Activated CD8-positive, alpha-beta T cell treated with anti-CD3 and anti-CD28 coated beads for 36 hours (primary cell): ENCODE measurements around the gene WWC2. TPM values are rescaled to one million over a fixed set of nuclear protein-coding genes. Genes with fewer than 3 reads are reported as not detected.

Experiments
- ATAC-seq: fragments of 200-7000 bp; cut with Tn5 transposase; one replicate; pipeline ENCODE4 v1.10.0; 2021; ENCODE audit warnings: mild to moderate bottlenecking, moderate library complexity
- CTCF ChIA-PET: fragments of 350-600 bp; sonication (Branson Sonifier 250); formaldehyde crosslinking; loops from one replicate; lab custom pipeline; 2021; ENCODE audit warnings: antibody characterized with exemption; lab: Charles Lee
- POLR2A ChIA-PET: fragments of 350-600 bp; sonication (Branson Sonifier 250); formaldehyde crosslinking; loops from one replicate; lab custom pipeline; 2021; ENCODE audit warnings: antibody characterized with exemption; lab: Charles Lee
- DNase-seq: peaks from one replicate; pipeline ENCODE4 v3.0.0-alpha.2; 2020
- H3K27ac Mint-ChIP-seq: one replicate; pipeline ENCODE4 v1.8.0; 2021; ENCODE audit warnings: mild to moderate bottlenecking, mixed read lengths
- H3K27me3 Mint-ChIP-seq: one replicate; pipeline ENCODE4 v1.8.0; 2021; ENCODE audit warnings: mixed read lengths
- H3K36me3 Mint-ChIP-seq: one replicate; pipeline ENCODE4 v1.8.0; 2021; ENCODE audit warnings: low read depth, mixed read lengths
- H3K4me1 Mint-ChIP-seq: one replicate; pipeline ENCODE4 v1.8.0; 2021; ENCODE audit warnings: low read depth, mixed read lengths
- H3K4me3 Mint-ChIP-seq: one replicate; pipeline ENCODE4 v1.8.0; 2021; ENCODE audit warnings: mild to moderate bottlenecking, moderate library complexity, mixed read lengths
- H3K9me3 Mint-ChIP-seq: one replicate; pipeline ENCODE4 v1.8.0; 2021; ENCODE audit warnings: mixed read lengths
- intact Hi-C: fragments of 100-400 bp; cut with micrococcal nuclease; formaldehyde crosslinking; loops from one replicate; pipeline ENCODE4 v1.10.0; 2022
- total RNA-seq, 2 experiments: library from RNA; stranded (reverse); gene quantifications; one replicate each; pipeline ENCODE4 v1.2.3, GENCODE V29; 2021
- TF ChIP-seq, protein P1 (sequence below): fragments of 200-600 bp; IDR thresholded peaks from one replicate; pipeline ENCODE4 v1.8.0; 2022; ENCODE audit warnings: antibody characterized with exemption, mild to moderate bottlenecking

WWC2 gene
- total RNA-seq, 2 experiments from 2014 or later: 1.9 TPM

DNA sequence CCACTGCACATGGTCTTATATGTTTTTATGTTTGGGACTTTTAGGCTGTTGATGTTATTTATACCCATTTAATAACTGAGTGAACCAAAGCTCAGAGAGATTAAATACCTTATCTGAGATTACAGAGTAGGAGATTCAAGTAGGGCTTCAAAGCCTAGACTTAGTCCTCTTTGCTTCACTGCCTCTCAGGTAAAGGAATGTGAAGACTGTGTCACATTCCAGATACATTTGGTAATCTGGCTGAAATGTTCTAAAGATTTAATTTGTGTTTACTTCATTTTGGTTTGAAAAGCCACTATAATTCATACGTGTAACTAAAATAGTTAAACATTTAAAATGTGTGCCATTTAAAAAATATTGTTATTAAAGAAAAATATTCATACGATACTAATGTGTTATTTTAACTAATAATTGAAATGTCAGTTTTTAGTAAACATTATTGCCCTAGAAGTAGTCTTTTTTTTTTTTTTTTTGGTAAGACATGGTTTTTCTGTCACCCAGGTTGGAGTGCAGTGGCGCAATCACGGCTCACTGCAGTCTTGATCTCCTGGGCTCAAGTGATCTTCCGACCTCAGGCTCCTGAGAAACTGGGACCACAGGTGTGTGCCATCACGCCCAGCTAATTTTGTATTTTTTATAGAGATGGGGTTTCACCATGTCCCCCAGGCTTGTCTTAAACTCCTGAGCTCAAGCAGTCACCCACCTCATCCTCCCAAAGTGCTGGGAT is 54.3 kb downstream of the WWC2 start:
- CTCF ChIA-PET: no interaction called here

DNA sequence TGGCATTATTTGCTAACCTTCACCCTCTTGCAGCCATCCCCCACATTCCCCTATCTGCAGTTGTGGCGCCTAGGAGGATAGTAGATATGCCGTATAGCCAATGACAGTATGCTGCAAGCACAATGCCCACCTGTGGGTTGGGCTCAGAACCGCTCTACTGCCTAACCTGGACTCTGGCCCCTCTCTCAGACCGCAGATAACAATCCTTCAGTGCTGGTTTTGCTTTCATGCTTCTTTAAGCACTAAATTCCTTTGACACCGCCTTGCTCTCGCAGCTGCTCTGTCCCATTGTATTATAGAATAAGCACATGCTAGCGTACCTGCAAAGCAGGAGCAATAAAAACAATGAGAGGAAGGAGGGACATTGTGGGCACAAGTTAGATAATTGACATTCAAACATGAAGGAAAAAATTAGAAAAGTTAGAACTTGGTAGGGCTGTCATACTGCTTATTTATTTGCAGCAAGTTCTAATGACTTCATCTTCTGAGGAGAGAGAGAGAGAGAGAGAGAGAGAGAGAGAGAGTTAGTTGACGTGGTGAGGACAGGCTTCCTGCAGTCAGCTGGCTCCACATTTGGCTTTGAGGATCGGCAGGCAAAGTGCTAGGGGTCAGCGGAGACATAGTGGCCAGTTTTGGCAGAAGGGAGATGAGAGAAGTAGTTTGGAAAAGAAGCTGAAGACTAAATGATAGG is 55.8 kb downstream of the WWC2 start:
- Mint-ChIP-seq H3K9me3 (no peaks in the 10 kb centered on the region), H3K4me1 (no peaks in the 10 kb centered on the region), H3K27me3 (peaks cover 4% of the 10 kb centered on the region), H3K36me3 (no peaks in the 10 kb centered on the region), H3K27ac (no peak overlapping the region), H3K4me3 (no peak overlapping the region)
- ATAC-seq (no peak), DNase-seq (no peak)
- intact Hi-C loops: no loop called here
- TF ChIP-seq, protein P1, sequence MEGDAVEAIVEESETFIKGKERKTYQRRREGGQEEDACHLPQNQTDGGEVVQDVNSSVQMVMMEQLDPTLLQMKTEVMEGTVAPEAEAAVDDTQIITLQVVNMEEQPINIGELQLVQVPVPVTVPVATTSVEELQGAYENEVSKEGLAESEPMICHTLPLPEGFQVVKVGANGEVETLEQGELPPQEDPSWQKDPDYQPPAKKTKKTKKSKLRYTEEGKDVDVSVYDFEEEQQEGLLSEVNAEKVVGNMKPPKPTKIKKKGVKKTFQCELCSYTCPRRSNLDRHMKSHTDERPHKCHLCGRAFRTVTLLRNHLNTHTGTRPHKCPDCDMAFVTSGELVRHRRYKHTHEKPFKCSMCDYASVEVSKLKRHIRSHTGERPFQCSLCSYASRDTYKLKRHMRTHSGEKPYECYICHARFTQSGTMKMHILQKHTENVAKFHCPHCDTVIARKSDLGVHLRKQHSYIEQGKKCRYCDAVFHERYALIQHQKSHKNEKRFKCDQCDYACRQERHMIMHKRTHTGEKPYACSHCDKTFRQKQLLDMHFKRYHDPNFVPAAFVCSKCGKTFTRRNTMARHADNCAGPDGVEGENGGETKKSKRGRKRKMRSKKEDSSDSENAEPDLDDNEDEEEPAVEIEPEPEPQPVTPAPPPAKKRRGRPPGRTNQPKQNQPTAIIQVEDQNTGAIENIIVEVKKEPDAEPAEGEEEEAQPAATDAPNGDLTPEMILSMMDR: no peak
- CTCF ChIA-PET: no interaction called here
- POLR2A ChIA-PET: no interaction called here

More for the DNA sequence above, 54.3 kb downstream of the WWC2 start:
- no peak overlapping the region for H3K27ac Mint-ChIP-seq
- intact Hi-C loops: no loop called here
- no peaks in the 10 kb centered on the region for H3K4me1 Mint-ChIP-seq
- H3K27me3 Mint-ChIP-seq: peaks cover 4% of the 10 kb centered on the region
- no peak for ATAC-seq
- TF ChIP-seq, protein P1: no peak
- DNase-seq: no peak
- H3K4me3 Mint-ChIP-seq: no peak overlapping the region
- no peaks in the 10 kb centered on the region for H3K9me3 Mint-ChIP-seq
- H3K36me3 Mint-ChIP-seq: no peaks in the 10 kb centered on the region
- POLR2A ChIA-PET: interaction anchor here (0.6 kb wide), 1 partner anchor 73 kb away, joined by 3 read pairs; no protein-coding TSS in a partner anchor

DNA sequence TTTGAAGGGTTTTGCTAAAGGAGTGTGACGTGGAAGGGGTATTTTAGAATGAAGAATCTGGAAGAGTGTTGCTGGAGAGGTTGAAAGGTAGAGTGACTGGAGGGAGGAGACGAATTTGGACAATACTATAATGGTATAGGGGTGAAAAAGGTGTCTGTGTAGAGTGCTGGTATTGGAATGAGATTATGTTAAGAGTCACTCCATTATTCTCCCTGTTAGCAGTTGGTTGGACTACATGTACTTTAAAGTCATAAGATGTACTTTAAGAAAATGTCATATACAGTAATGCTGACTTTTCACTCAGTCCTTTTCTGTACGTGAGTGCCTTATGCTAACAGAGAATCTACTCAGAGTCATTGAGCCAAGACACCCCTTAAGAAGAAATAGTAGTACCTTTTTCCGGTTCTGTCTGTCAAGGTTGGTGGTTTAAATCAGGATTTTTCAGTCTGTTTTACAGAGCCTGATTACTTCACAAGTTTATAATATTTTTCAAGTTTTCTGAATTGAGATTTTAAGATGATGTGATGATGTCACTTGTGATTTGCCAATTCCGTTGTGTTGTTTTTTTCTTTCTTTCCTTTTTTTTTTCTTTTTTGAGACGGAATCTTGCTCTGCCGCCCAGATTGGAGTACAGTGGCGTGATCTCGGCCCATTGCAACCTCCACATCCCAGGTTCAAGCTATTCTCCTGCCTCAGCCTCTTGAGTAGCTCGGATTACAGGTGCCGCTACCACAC is 56.6 kb downstream of the WWC2 start:
- Mint-ChIP-seq H3K27ac (no peak overlapping the region), H3K9me3 (no peaks in the 10 kb centered on the region), H3K27me3 (peaks cover 4% of the 10 kb centered on the region), H3K4me1 (no peaks in the 10 kb centered on the region), H3K4me3 (no peak overlapping the region), H3K36me3 (no peaks in the 10 kb centered on the region)
- TF ChIP-seq, protein P1: no peak
- DNase-seq: no peak
- POLR2A ChIA-PET: no interaction called here
- CTCF ChIA-PET: no interaction called here
- intact Hi-C loops: no loop called here
- ATAC-seq: no peak

DNA sequence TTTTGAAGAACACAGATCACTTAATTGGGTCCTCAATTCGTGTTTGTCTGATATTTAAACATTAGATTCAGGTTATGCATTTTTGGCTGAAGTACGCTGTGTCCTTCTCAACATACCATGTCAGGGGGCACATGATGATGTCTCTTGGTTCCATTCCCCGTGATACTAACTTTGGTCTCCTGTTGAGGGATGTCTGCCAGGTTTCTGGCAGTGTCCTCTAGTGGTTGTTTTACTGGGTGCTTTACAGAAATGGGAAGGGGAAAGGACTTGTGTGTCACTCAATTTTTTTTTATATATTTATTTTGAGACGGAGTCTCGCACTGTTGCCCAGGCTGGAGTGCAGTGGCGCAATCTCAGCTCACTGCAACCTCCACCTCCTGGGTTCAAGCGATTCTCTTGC is 58.2 kb downstream of the WWC2 start:
- TF ChIP-seq, protein P1: no peak
- ChIA-PET POLR2A (no interaction called here), CTCF (no interaction called here)
- DNase-seq (no peak), ATAC-seq (no peak)
- intact Hi-C loops: no loop called here
- H3K4me3 Mint-ChIP-seq: no peak overlapping the region
- H3K4me1 Mint-ChIP-seq: no peaks in the 10 kb centered on the region
- no peaks in the 10 kb centered on the region for H3K9me3 Mint-ChIP-seq
- H3K36me3 Mint-ChIP-seq: no peaks in the 10 kb centered on the region
- H3K27ac Mint-ChIP-seq: no peak overlapping the region
- peaks cover 4% of the 10 kb centered on the region for H3K27me3 Mint-ChIP-seq
